ENCODE data around the gene LRCH1. TPM values are rescaled to one million over a fixed set of nuclear protein-coding genes. Genes with fewer than 3 reads are reported as not detected.
A peak's percentile ranks its signal among the peaks of the same experiment; 100 is the strongest.

The LRCH1 gene
- total and polyA plus RNA-seq, 2 experiments from 2014 or later: 6.0 to 14.6 TPM

DNA sequence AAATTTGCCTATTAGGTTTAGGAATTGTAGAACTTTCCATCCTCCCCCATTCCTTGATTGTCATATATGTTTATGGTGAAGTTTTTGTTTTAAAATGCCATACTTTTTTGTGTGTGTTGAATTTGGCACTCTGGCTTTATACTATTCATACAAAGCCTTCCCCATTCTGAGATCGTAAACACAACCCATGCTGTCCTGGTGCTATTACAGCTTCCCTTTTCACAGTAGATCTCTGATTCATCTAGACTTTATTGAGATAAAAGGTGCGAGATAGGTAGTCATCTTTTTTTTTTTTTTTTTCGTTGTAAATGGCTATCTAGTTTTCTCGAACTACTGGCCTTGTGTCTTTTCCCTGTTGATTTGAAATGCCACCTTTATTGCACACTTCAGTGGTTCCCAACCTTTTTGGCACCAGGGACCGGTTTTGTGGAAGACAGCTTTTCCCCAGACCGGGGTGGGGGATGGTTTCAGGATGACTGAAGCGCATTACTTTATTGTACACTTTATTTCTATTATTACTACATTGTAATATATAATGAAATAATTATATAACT is 94.6 kb downstream of the LRCH1 start:
- Histone ChIP-seq H3K4me1 (ENCODE audit: low read depth) (peaks cover 46% of the 10 kb centered on the region), H3K36me3 (no peaks in the 10 kb centered on the region), H3K27ac (no peak overlapping the region), H3K9me3 (ENCODE audit: low read depth) (no peaks in the 10 kb centered on the region), H3K27me3 (no peaks in the 10 kb centered on the region), H3K4me3 (no peak overlapping the region)
- DNase-seq (ENCODE audit: low read depth in 1 of 2, low spot score in 1 of 2): no peak
- no peak for TF ChIP-seq CTCF (IDR thresholded peaks at IDR 0.05; ENCODE audit: low read depth, low read length)

GRCh38 chr13:46648166-46648607 is 95.2 kb downstream of the LRCH1 start:
- peak in 1 of 2 donors; percentile 56 for DNase-seq (ENCODE audit: low read depth in 1 of 2, low spot score in 1 of 2)
- no peaks in the 10 kb centered on the region for H3K9me3 ChIP-seq (ENCODE audit: low read depth)
- TF ChIP-seq CTCF (IDR thresholded peaks at IDR 0.05; ENCODE audit: low read depth, low read length): no peak
- no peak overlapping the region for H3K27ac ChIP-seq
- peaks cover 40% of the 10 kb centered on the region for H3K4me1 ChIP-seq (ENCODE audit: low read depth)
- no peak overlapping the region for H3K4me3 ChIP-seq
- H3K27me3 ChIP-seq: no peaks in the 10 kb centered on the region
- H3K36me3 ChIP-seq: no peaks in the 10 kb centered on the region

DNA sequence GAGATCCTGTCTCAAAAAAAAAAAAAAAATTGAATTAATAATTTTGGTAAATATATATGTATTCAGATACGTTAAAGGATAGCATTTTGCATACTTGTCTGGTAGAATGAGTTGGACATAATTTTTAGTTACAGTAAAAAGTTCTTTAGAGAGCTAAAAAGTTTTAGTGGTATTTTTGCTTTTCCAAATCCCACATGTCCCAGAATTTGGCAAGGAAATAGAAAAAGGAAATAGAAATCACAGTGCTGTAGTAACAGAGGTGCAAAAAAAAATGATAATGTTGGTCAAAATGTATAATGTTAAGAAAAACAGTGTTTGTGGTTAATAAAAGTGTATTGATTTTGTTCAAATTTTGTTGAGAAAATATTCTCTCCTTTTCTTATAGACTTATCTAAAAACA is 96.8 kb downstream of the LRCH1 start:
- H3K36me3 ChIP-seq: no peaks in the 10 kb centered on the region
- DNase-seq (ENCODE audit: low read depth in 1 of 2, low spot score in 1 of 2): no peak

DNA sequence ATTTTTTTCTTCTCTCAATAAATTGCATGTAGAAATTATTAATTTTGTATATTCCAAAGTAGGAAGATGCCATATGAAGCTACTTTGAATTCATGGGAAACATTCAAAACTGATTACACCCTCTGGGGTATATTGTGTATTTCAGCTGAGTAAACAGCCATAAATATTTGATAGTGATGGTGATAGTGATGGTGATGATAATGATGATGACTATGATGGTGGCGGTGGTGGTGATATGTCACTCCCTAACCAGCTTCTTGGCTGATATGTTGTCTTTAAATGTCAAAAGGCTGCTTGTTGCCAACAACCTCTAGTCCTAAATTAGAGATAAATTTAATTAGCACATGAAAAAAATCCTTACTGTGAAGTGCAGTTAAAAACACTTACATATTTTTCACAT is 102.0 kb downstream of the LRCH1 start:
- TF ChIP-seq CTCF (IDR thresholded peaks at IDR 0.05; ENCODE audit: low read depth, low read length): no peak
- H3K27me3 ChIP-seq: no peaks in the 10 kb centered on the region
- peak overlapping the region; percentile 64 for H3K27ac ChIP-seq
- H3K36me3 ChIP-seq: no peaks in the 10 kb centered on the region
- H3K4me3 ChIP-seq: no peak overlapping the region
- H3K9me3 ChIP-seq (ENCODE audit: low read depth): no peaks in the 10 kb centered on the region
- DNase-seq (ENCODE audit: low read depth in 1 of 2, low spot score in 1 of 2): no peak
- peaks cover 18% of the 10 kb centered on the region for H3K4me1 ChIP-seq (ENCODE audit: low read depth)

More for the DNA sequence above, 96.8 kb downstream of the LRCH1 start:
- Histone ChIP-seq H3K27ac (no peak overlapping the region), H3K27me3 (no peaks in the 10 kb centered on the region), H3K4me1 (ENCODE audit: low read depth) (peaks cover 30% of the 10 kb centered on the region), H3K4me3 (no peak overlapping the region), H3K9me3 (ENCODE audit: low read depth) (no peaks in the 10 kb centered on the region)
- TF ChIP-seq CTCF (IDR thresholded peaks at IDR 0.05; ENCODE audit: low read depth, low read length): no peak

GRCh38 chr13:46655377-46656180 is 102.6 kb downstream of the LRCH1 start:
- Histone ChIP-seq H3K27me3 (no peaks in the 10 kb centered on the region), H3K4me3 (no peak overlapping the region), H3K36me3 (no peaks in the 10 kb centered on the region), H3K4me1 (ENCODE audit: low read depth) (peaks cover 18% of the 10 kb centered on the region), H3K9me3 (ENCODE audit: low read depth) (no peaks in the 10 kb centered on the region), H3K27ac (peak overlapping the region; percentile 64)
- DNase-seq (ENCODE audit: low read depth in 1 of 2, low spot score in 1 of 2): peak; percentile 25 to 68
- no peak for TF ChIP-seq CTCF (IDR thresholded peaks at IDR 0.05; ENCODE audit: low read depth, low read length)

Data from cardiac muscle cell (in vitro differentiated cells and primary cell).